Measurements from ENCODE around the gene TOX2. TPM values are rescaled to one million over a fixed set of nuclear protein-coding genes. Genes with fewer than 3 reads are reported as not detected.

TOX2 gene
- total RNA-seq, 1 experiment from 2014 or later, result 1.6 TPM

DNA sequence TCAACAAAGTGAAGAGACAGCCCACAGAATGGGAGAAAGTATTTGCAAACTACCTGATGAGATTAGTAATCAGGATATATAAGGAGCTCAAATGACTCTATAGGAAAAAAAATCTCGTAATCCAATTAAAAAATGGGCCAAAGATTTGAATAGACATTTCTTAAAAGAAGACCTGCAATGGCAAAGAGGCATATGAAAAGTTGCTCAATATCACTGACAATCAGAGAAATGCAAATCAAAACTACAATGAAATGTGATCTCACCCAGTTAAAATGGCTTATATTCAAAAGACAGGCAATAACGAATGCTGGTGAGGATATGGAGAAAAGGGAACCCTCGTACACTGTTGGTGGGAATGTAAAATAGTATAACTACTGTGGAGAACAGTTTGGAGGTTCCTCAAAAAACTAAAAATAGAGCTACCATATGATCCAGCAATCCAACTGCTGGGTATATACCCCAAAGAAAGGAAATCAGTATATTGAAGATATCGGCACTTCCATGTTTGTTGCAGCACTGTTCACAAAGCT is 65.0 kb downstream of the TOX2 start:
- H3K4me3 ChIP-seq (ENCODE audit: insufficient read depth, low read depth, low read length), result no peak overlapping the region
- DNase-seq, result no peak
- no peaks in the 10 kb centered on the region for H3K27me3 ChIP-seq (ENCODE audit: control insufficient read depth, insufficient read depth, low read length)
- no peaks in the 10 kb centered on the region for H3K36me3 ChIP-seq (replicated peaks; ENCODE audit: control insufficient read depth, insufficient read depth, low read length)

DNA sequence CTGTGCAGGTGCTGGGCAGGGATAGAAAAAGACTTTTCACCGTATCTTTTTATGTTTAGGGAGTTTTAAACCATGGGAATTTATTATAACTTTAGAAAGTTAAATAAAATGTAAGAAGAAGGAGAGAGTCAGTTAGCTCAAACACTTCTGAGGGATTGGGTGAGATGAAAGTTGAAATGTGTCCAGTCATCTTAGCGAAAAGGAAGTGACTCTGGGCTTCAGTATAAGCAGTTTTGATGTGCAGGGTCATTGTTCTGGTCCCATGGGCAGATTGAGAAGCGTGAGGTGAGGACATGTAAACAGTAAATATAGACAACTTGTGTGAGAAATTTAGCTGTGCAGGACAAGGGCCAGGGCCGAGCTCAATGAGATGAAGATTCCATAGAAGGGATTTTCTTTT is 66.9 kb downstream of the TOX2 start:
- no peak for DNase-seq
- Histone ChIP-seq H3K27me3 (ENCODE audit: control insufficient read depth, insufficient read depth, low read length) (no peaks in the 10 kb centered on the region; the same call in 1 of the 2 replicates), H3K4me3 (ENCODE audit: insufficient read depth, low read depth, low read length) (no peak overlapping the region), H3K36me3 (replicated peaks; ENCODE audit: control insufficient read depth, insufficient read depth, low read length) (no peaks in the 10 kb centered on the region)

DNA sequence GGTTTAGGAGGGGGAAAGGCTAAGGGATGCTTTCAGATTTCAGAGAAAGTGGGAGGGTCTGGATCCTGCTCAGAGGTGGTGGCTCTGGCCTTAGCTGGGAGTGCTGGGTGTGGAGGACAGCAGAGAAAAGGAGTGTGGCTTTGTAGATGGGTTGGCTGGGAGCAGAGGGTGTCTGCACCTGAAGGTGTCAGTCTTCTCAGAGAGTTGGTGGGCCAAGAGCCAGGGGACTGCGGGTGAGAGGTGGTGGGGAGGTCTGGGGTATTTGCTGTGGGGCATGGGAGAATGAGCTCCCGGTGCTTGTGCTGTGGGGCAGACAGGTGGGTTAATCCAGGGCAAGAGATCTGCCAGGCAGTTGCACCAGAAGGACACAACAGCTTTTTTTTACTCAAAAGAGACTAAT is 67.4 kb downstream of the TOX2 start:
- Histone ChIP-seq H3K4me3 (ENCODE audit: insufficient read depth, low read depth, low read length) (no peak overlapping the region), H3K36me3 (replicated peaks; ENCODE audit: control insufficient read depth, insufficient read depth, low read length) (no peaks in the 10 kb centered on the region), H3K27me3 (ENCODE audit: control insufficient read depth, insufficient read depth, low read length) (no peaks in the 10 kb centered on the region; the same call in 1 of the 2 replicates)
- DNase-seq, result no peak

DNA sequence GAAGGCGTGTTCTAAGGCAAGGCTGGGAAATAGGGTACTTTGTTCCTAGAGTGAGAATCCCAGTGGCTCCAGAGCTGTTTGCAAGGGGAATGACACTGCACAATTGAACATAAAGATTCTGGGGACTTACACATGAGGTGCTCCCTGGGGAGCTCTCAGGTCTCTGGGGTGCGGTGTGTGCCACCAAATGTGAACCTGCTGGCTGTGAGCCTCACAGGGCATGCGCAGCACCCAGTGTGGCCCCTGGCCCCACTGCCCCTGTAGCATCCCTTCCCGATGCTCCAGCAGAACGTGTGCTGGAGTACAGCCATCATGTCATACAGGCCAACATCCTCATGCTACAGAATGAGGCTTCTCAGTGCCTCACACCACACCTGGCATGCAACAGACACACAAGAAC is 68.2 kb downstream of the TOX2 start:
- no peak overlapping the region for H3K4me3 ChIP-seq (ENCODE audit: insufficient read depth, low read depth, low read length)
- no peaks in the 10 kb centered on the region; the same call in 1 of the 2 replicates for H3K27me3 ChIP-seq (ENCODE audit: control insufficient read depth, insufficient read depth, low read length)
- H3K36me3 ChIP-seq (replicated peaks; ENCODE audit: control insufficient read depth, insufficient read depth, low read length), result no peaks in the 10 kb centered on the region
- no peak for DNase-seq

DNA sequence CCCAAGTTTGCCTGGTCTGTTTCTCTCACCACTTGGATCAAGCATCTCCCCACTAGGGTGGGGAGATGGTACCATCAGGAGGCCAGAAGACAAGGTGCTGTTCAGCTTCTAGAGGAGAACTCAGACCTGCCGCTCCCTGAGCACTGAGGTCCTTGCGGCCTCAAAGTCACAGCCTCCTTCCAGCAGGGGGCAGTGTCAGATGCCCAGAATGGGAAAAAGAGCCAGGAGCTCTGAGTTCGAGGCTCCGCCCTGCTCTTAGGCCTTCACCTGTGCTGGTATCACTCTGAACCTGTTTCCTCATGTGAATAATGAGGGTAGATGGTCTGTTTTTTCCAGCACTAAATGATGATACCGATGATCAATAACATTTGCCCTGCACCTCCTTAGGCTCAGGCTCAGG is 68.7 kb downstream of the TOX2 start:
- no peaks in the 10 kb centered on the region; the same call in 1 of the 2 replicates for H3K27me3 ChIP-seq (ENCODE audit: control insufficient read depth, insufficient read depth, low read length)
- no peaks in the 10 kb centered on the region for H3K36me3 ChIP-seq (replicated peaks; ENCODE audit: control insufficient read depth, insufficient read depth, low read length)
- H3K4me3 ChIP-seq (ENCODE audit: insufficient read depth, low read depth, low read length), result no peak overlapping the region
- peak; percentile 63 for DNase-seq

DNA sequence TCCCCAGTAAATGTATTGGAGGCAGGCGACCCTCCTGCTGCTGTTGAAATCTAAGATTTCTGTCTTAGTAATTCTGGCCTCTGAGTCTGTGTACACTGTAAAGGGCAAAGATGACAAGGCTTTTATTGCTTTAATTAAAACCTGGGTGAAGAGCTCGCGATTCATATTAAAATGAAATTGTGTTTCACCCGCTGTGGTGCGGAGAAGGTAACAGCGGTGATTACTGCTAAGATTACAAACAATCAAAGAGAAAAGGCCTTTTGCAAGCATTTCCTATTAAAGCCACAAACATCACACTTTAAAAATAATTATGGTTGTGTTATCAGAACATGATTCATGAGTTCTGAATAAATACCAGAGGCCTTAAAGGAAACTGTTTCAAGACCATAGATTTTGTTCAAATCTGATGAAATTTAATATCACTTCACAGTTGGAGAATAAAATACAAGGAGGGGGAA is 69.3 kb downstream of the TOX2 start:
- Histone ChIP-seq H3K4me3 (ENCODE audit: insufficient read depth, low read depth, low read length) (no peak overlapping the region), H3K27me3 (ENCODE audit: control insufficient read depth, insufficient read depth, low read length) (no peaks in the 10 kb centered on the region; the same call in 1 of the 2 replicates), H3K36me3 (replicated peaks; ENCODE audit: control insufficient read depth, insufficient read depth, low read length) (no peaks in the 10 kb centered on the region)
- no peak for DNase-seq

DNA sequence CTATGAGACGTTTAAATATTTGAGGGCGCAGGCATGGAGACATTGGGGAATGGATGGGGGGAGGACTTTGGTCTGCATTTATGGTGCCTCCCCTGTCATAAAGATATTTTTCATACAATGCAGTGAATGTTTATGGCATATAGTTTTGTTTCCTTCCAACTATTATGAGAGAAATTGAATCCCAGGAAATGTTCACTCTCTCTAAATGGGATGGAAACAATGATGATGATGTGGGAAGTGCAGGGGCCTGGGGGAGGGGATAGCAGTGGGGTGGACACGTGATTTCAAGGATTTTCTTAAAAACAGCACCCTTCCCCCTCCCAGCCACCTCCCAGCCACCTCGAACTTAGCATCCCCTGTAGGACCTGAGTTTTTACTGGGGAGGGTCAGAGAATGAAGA is 69.9 kb downstream of the TOX2 start:
- Histone ChIP-seq H3K27me3 (ENCODE audit: control insufficient read depth, insufficient read depth, low read length) (no peaks in the 10 kb centered on the region; the same call in 1 of the 2 replicates), H3K36me3 (replicated peaks; ENCODE audit: control insufficient read depth, insufficient read depth, low read length) (no peaks in the 10 kb centered on the region)
- DNase-seq, result no peak

DNA sequence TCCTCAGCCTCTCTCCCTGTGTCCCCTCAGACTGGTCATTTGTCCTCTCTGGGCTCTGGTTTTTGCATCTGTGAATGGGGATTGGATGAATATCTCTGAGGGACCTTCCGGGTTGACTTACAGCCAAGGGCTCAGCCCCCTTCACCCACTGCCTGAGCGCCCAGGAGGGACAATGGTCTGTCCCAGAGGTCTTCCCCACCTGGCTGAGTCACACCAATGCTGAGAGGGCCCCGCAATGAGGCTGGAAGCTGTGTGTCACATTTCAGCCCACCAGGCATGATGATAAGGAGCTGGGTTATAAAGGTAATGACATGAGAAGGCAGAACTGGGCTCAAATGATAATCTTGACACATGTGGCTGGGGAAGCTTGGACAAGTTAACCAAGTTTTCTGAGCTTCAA is 70.5 kb downstream of the TOX2 start:
- DNase-seq, result no peak
- Histone ChIP-seq H3K4me3 (ENCODE audit: insufficient read depth, low read depth, low read length) (no peak overlapping the region), H3K27me3 (ENCODE audit: control insufficient read depth, insufficient read depth, low read length) (no peaks in the 10 kb centered on the region; the same call in 1 of the 2 replicates), H3K36me3 (replicated peaks; ENCODE audit: control insufficient read depth, insufficient read depth, low read length) (no peaks in the 10 kb centered on the region)

More for the DNA sequence above, 69.9 kb downstream of the TOX2 start:
- H3K4me3 ChIP-seq (ENCODE audit: insufficient read depth, low read depth, low read length), result no peak overlapping the region

DNA sequence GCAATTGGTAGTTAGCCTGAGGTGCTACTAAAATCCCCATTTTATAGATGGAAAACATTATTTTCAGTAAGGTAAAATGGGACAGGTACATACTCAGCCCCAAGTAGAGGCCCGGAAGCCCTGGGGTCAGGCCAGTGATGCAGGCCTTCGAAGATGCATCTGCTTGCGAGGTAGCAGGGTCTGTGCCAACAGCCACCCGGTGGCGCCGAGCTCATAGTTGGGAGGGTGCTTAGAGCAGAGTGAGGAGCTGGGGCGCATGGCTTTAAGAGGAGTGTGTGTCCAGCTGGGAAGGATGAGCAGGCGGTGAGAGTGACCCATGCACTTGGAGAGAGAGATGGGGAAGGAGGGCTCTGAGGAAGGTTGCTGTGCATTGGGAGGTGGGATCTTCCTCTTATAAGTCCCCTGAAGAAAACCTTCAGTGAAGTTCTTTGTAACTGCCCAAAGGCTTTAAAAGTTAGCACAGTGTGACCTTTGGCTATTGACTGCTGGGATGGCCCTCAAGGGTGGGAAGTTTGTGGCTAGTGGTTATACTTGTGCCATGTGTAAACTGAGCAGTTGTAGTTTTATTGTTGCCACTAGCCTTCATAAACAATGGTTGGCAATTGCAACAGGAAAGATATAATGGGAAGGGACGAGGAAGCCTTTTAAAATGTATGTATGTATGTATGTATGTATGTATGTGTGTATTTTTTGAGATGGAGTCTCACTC is 71.1 kb downstream of the TOX2 start:
- DNase-seq, result no peak
- H3K27me3 ChIP-seq (ENCODE audit: control insufficient read depth, insufficient read depth, low read length), result no peaks in the 10 kb centered on the region; the same call in 1 of the 2 replicates
- no peak overlapping the region for H3K4me3 ChIP-seq (ENCODE audit: insufficient read depth, low read depth, low read length)
- no peaks in the 10 kb centered on the region for H3K36me3 ChIP-seq (replicated peaks; ENCODE audit: control insufficient read depth, insufficient read depth, low read length)

DNA sequence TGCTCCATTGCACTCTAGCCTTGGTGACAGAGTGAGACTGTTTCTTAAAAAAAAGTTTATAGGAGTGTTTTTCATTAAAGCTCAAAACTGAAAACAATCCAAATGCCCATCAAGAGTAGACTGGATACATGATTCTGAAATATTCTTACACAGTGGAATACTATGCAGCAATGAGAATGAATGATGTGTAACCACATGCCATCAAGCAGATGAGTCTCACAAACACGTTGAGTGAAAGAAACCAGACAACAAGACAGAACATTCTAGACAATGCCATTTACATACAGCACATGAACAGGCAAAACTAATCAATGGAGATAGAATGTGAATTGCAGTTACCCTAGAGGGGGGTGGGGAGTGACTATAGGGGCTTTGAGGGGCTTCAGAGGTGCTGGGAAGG is 72.4 kb downstream of the TOX2 start:
- no peaks in the 10 kb centered on the region; the same call in 1 of the 2 replicates for H3K27me3 ChIP-seq (ENCODE audit: control insufficient read depth, insufficient read depth, low read length)
- DNase-seq, result no peak
- no peaks in the 10 kb centered on the region for H3K36me3 ChIP-seq (replicated peaks; ENCODE audit: control insufficient read depth, insufficient read depth, low read length)
- no peak overlapping the region for H3K4me3 ChIP-seq (ENCODE audit: insufficient read depth, low read depth, low read length)

DNA sequence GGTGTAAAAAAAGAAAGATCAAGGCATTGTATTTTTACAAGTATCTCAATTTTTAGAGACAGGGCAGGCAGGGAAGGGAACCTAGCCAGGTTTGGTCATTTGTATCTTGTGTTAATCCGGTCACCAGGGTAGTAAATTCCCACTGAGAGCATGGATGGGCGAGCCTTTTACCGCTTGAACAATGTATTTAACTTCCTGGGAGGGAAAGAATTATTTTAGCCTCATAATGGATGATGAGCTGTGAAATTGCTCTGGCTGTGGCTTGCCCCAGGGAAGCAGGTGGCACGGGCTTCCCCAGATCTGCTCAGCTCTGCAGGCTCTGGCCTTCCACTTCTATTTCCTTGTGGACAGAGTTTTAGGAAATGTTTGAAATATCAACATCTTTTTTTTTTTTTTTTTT is 72.9 kb downstream of the TOX2 start:
- H3K4me3 ChIP-seq (ENCODE audit: insufficient read depth, low read depth, low read length), result no peak overlapping the region
- no peak for DNase-seq
- no peaks in the 10 kb centered on the region for H3K36me3 ChIP-seq (replicated peaks; ENCODE audit: control insufficient read depth, insufficient read depth, low read length)
- H3K27me3 ChIP-seq (ENCODE audit: control insufficient read depth, insufficient read depth, low read length), result no peaks in the 10 kb centered on the region; the same call in 1 of the 2 replicates

DNA sequence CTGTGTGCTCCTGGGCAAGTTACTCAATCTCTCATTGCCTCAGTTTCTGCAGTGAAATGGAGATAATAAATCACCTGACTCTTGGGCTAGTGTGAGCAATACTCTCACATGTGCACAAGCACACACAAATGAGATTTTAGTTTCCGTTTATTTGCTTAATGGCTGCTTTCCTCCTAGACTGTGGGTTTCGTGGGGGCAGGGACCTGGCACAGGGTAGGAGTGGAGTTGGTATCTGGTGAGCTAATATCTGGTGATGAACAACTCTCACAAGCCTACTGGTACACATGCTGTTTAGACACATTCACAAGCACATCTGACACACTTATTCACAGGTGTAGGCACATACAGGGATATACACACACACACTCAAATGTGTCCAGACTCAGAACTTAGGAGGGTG is 73.8 kb downstream of the TOX2 start:
- no peak for DNase-seq
- Histone ChIP-seq H3K4me3 (ENCODE audit: insufficient read depth, low read depth, low read length) (no peak overlapping the region), H3K36me3 (replicated peaks; ENCODE audit: control insufficient read depth, insufficient read depth, low read length) (no peaks in the 10 kb centered on the region), H3K27me3 (ENCODE audit: control insufficient read depth, insufficient read depth, low read length) (no peaks in the 10 kb centered on the region; the same call in 1 of the 2 replicates)

DNA sequence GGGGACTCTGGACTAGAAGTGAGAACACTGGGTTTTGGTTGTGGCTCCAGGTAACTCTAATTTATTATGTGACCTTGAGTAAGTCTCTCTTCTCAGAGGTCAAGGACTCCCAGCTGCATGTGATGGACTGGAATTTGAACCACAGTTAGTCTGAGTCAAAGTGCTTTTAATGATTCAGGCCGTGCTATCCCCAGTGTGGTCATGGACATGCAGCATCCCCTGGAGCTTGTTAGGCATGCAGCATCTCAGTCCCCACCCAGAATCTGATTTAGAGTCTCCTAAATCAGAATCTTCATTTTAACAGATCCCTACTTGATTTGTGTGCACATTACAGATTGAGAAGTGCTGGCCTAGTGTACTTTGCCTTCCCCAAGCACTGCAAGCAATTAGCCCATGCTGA is 74.2 kb downstream of the TOX2 start:
- no peak for DNase-seq
- Histone ChIP-seq H3K27me3 (ENCODE audit: control insufficient read depth, insufficient read depth, low read length) (no peaks in the 10 kb centered on the region; the same call in 1 of the 2 replicates), H3K4me3 (ENCODE audit: insufficient read depth, low read depth, low read length) (no peak overlapping the region), H3K36me3 (replicated peaks; ENCODE audit: control insufficient read depth, insufficient read depth, low read length) (no peaks in the 10 kb centered on the region)

DNA sequence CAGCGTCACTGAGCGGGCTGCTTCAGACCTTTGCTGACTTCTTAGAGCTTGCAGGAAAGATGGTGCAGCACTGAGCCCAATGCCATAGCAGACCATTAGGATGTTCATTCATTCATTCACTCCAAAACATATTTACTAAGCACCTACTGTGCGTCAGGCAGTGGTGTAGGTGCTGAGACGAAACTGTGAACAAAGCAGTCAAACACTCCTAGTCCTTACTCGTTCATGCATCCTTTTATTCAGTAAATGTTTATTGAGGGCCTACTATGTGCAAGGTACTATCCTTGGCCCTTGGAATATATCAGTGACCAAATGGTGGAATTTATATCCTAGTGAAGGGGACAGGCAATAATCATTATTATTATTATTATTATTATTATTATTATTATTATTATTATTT is 76.6 kb downstream of the TOX2 start:
- no peak overlapping the region for H3K4me3 ChIP-seq (ENCODE audit: insufficient read depth, low read depth, low read length)
- no peak for DNase-seq
- H3K36me3 ChIP-seq (replicated peaks; ENCODE audit: control insufficient read depth, insufficient read depth, low read length), result no peaks in the 10 kb centered on the region
- no peaks in the 10 kb centered on the region for H3K27me3 ChIP-seq (ENCODE audit: control insufficient read depth, insufficient read depth, low read length)

DNA sequence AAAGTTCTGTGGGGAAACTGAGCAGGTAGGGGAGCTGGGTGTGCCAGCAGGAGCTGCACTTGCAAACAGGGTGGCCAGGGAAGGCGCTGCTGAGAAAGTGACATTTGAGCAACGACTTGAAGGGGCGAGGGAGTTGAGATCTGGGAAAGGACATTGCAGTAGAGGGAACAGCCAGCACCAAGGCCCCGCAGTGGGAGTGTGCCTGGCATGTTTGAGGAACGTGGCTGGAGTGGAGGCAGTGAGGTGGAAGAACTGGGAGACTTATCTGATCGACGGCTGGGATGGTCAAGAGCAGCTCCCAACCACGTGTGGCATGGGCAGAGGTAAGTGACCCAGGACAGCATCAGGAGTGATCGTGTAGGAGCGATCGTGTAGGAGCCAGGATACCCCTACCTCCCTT is 77.3 kb downstream of the TOX2 start:
- no peak overlapping the region for H3K4me3 ChIP-seq (ENCODE audit: insufficient read depth, low read depth, low read length)
- no peaks in the 10 kb centered on the region for H3K36me3 ChIP-seq (replicated peaks; ENCODE audit: control insufficient read depth, insufficient read depth, low read length)
- no peaks in the 10 kb centered on the region for H3K27me3 ChIP-seq (ENCODE audit: control insufficient read depth, insufficient read depth, low read length)
- DNase-seq, result no peak

Measured in H7 (cell line).